GM12878 (cell line): Measurements from ENCODE around the gene ABHD17A. TPM values are rescaled to one million over a fixed set of nuclear protein-coding genes. Genes with fewer than 3 reads are reported as not detected.

Experiments
- ATAC-seq: fragments of 200-7000 bp; cut with Tn5 transposase; 3 replicates; pipeline ENCODE4 v1.9.1; 2020; ENCODE audit warnings: mild to moderate bottlenecking, moderate library complexity
- BruUV-seq: library from RNA; stranded (reverse); fragments of 400-500 nt; replicated peaks from 2 replicates; lab custom pipeline; 2021; lab: Mats Ljungman, UMichigan
- CTCF ChIA-PET: fragments of 300-600 bp; sonication (Branson Sonifier 250); formaldehyde crosslinking; extraction: SDS; loops from one replicate; lab custom pipeline; 2021; ENCODE audit warnings: inconsistent platforms; lab: Yijun Ruan, JAX
- POLR2A ChIA-PET: fragments of 350-600 bp; formaldehyde crosslinking; extraction: SDS; loops from one replicate; lab custom pipeline; 2021; ENCODE audit warnings: inconsistent platforms; lab: Charles Lee
- RAD21 ChIA-PET: fragments of 300-600 bp; sonication (Branson Sonifier 250); formaldehyde crosslinking; loops from one replicate; lab custom pipeline; 2023; ENCODE audit warnings: antibody characterized with exemption; ENCODE audit not compliant: unreplicated experiment; lab: Charles Lee
- SMC1A ChIA-PET: fragments of 300-600 bp; sonication (Branson Sonifier 250); formaldehyde crosslinking; loops from one replicate; lab custom pipeline; 2023; ENCODE audit not compliant: unreplicated experiment, uncharacterized antibody; lab: Charles Lee
- DNase-seq: peaks from one replicate; pipeline ENCODE4 v3.0.0-alpha.2; 2011; ENCODE audit warnings: low read depth, low spot score
- FAIRE-seq: peaks from 3 replicates; lab custom pipeline; 2011; peaks lifted over from hg19 to GRCh38; lab: Jason Lieb, UNC
- H2AFZ ChIP-seq: 2 replicates; pipeline ENCODE4 v1.6.0; 2011; ENCODE audit warnings: low read depth, low read length, control low read depth; ENCODE audit not compliant: control insufficient read depth
- H3K27ac ChIP-seq: 2 replicates; pipeline ENCODE4 v1.5.1; 2011; ENCODE audit warnings: control low read depth; ENCODE audit not compliant: control insufficient read depth, insufficient read depth
- H3K27me3 ChIP-seq, 2 experiments: replicated peaks in 1 of 2; 2 replicates each; pipeline versions ENCODE4 v1.6.0 to v1.6.1; 2011; ENCODE audit warnings: low read length in 1 of 2; ENCODE audit not compliant: control insufficient read depth in 2 of 2, insufficient read depth in 2 of 2
- H3K36me3 ChIP-seq, 2 experiments: 2 replicates each; pipeline ENCODE4 v1.5.1; 2011; ENCODE audit warnings: low read length in 1 of 2; ENCODE audit not compliant: control insufficient read depth in 2 of 2, insufficient read depth in 2 of 2
- H3K4me1 ChIP-seq: 2 replicates; pipeline ENCODE4 v1.6.1; 2011; ENCODE audit warnings: mild to moderate bottlenecking, low read length, moderate library complexity, mixed read lengths; ENCODE audit not compliant: control insufficient read depth, insufficient read depth
- H3K4me2 ChIP-seq: 2 replicates; pipeline ENCODE4 v1.6.0; 2011; ENCODE audit warnings: control low read depth; ENCODE audit not compliant: control insufficient read depth, insufficient read depth
- H3K4me3 ChIP-seq: fragments of 200-600 bp; sonication (generic); 2 replicates; pipeline ENCODE4 v1.5.1; 2016
- H3K79me2 ChIP-seq: 2 replicates; pipeline ENCODE4 v1.6.0; 2011; ENCODE audit warnings: low read length; ENCODE audit not compliant: control insufficient read depth, insufficient read depth
- H3K9ac ChIP-seq: 2 replicates; pipeline ENCODE4 v1.8.0; 2011; ENCODE audit warnings: low read length, control low read depth, mixed read lengths; ENCODE audit not compliant: control insufficient read depth, insufficient read depth
- H3K9me3 ChIP-seq: replicated peaks from 3 replicates; pipeline ENCODE4 v1.5.1; 2011; ENCODE audit warnings: mild to moderate bottlenecking, low read length; ENCODE audit not compliant: control insufficient read depth, insufficient read depth
- H4K20me1 ChIP-seq: 2 replicates; pipeline ENCODE4 v1.6.0; 2011; ENCODE audit not compliant: control insufficient read depth, insufficient read depth
- ASH2L ChIP-seq: fragments of 300-600, 200-600 bp; sonication (generic); IDR thresholded peaks from 2 replicates; pipeline ENCODE4 v1.6.1; 2017; ENCODE audit warnings: low read depth, mild to moderate bottlenecking, borderline replicate concordance
- BHLHE40 ChIP-seq, 2 experiments: fragments of 450-650 bp in 1 of 2; IDR thresholded peaks; 2 replicates each; pipeline ENCODE4 v1.6.1; 2011 to 2017; ENCODE audit warnings: low read depth in 2 of 2, borderline replicate concordance in 1 of 2, improper control_type of control experiment in 1 of 2, low read length in 1 of 2, mild to moderate bottlenecking in 1 of 2
- EGR1 ChIP-seq, 2 experiments: IDR thresholded peaks; 1 replicate in 1 of 2; 2 replicates in 1 of 2; pipeline ENCODE4 v1.6.1; 2011 to 2012; ENCODE audit warnings: low read depth in 2 of 2, low read length in 2 of 2, borderline replicate concordance in 1 of 2, mild to moderate bottlenecking in 1 of 2, moderate library complexity in 1 of 2
- FOS ChIP-seq: IDR thresholded peaks from 3 replicates; pipeline ENCODE4 v1.6.1; 2011; ENCODE audit warnings: borderline replicate concordance; ENCODE audit not compliant: insufficient read length; ENCODE audit errors: extremely low read depth
- RAD21 ChIP-seq: IDR thresholded peaks from 2 replicates; pipeline ENCODE4 v1.6.1; 2011; ENCODE audit warnings: mild to moderate bottlenecking, low read depth, low read length, moderate library complexity; ENCODE audit not compliant: insufficient read depth
- SIN3A ChIP-seq: IDR thresholded peaks from 2 replicates; pipeline ENCODE4 v1.6.1; 2012; ENCODE audit warnings: low read depth, low read length, improper control_type of control experiment
- SMC3 ChIP-seq: IDR thresholded peaks from 2 replicates; pipeline ENCODE4 v1.6.1; 2011; ENCODE audit warnings: low read length, improper control_type of control experiment, borderline replicate concordance
- WGBS: methylation state at CpG from one replicate; pipeline ENCODE4 v1.1.6; 2016; ENCODE audit warnings: low lambda C conversion rate; ENCODE audit not compliant: insufficient replicate concordance, insufficient coverage; ENCODE audit errors: missing lambda C conversion rate; 5-methylcytosine and 5-hydroxymethylcytosine counted together
- in situ Hi-C: fragments of 300-500 bp; cut with MboI; formaldehyde crosslinking; loops from 9 replicates; pipeline ENCODE4 v1.14.3; 2018; ENCODE audit warnings: mixed read lengths
- intact Hi-C: fragments of 100-400 bp; cut with micrococcal nuclease; formaldehyde crosslinking; loops from one replicate; pipeline ENCODE4 v1.14.2; 2022; ENCODE audit not compliant: unreplicated experiment
- polyA plus RNA-seq, 11 experiments: library from polyadenylated mRNA; depleted of rRNA in 4 of 11; unstranded in 6 of 11; stranded (reverse) in 5 of 11; fragments of >200 nt; fragmentation: Nextera tagmentation in 4 of 11; fragmentation: Illumina TruSeq in 1 of 11; extraction: Ambion mirVana in 4 of 11; extraction: Trizol in 1 of 11; gene quantifications; 1 replicate in 1 of 11; 2 replicates in 10 of 11; pipeline versions ENCODE4 v1.2.1 to v1.2.3, GENCODE V29; 2011 to 2016; ENCODE audit warnings: inconsistent platforms in 2 of 11, missing spikeins in 2 of 11, low read depth in 1 of 11
- total RNA-seq, 4 experiments: library from RNA; depleted of rRNA in 3 of 4; stranded (reverse); fragments of >200 nt in 3 of 4; fragmentation: Illumina TruSeq in 1 of 4; extraction: Trizol in 1 of 4; gene quantifications; 2 replicates each; pipeline versions ENCODE4 v1.2.1 to v1.2.3, GENCODE V29; 2013 to 2021
- TF ChIP-seq, protein P1 (sequence below), 3 experiments: IDR thresholded peaks in 2 of 3; conservative IDR thresholded peaks in 1 of 3; 2 replicates each; pipeline ENCODE4 v1.5.1; 2011; ENCODE audit warnings: low read depth in 3 of 3, low read length in 3 of 3, mild to moderate bottlenecking in 3 of 3, control low read depth in 2 of 3, moderate library complexity in 2 of 3, inconsistent platforms in 1 of 3, mixed read lengths in 1 of 3; ENCODE audit not compliant: control insufficient read depth in 2 of 3, insufficient read depth in 1 of 3; ENCODE audit errors: extremely low read depth in 1 of 3

ABHD17A gene
- total and polyA plus RNA-seq, 10 of the 15 experiments (the other 5 are each of a cell fraction or from before 2014, with no cell fraction given), result 0.13 to 126 (median 28.8) TPM; not detected in 1

DNA sequence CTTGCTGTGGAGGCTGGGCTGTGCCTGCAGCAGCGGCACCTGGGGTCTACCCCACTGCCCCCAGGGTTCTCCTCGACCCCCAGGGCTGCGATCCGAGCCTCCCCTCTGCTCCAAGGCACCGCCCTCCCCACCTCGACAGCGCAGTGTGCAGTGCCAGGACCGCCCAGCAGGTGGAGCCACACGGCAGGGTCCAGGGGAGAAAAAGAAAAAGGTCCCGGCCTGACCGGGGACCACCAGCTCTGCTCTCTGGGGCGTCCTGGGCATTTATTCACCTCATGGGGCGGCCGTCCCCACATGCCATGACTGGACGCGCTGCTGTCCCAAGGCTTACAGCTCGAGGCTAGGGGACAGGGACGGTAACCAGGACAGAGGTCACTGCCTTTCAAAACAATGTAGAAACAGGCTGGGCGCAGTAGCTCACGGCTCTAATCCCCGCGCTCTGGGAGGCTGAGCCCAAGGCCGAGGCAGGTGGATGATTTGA, 47.6 kb downstream of the ABHD17A start:
- no peak overlapping the region for H2AFZ ChIP-seq
- DNase-seq, result no peak
- ChIA-PET RAD21 (interaction anchor here (1.2 kb wide), 1 partner anchor 22 kb away, joined by 3 read pairs; no protein-coding TSS in a partner anchor), POLR2A (interaction anchor here (0.6 to 0.9 kb wide), 2 partner anchors 9 to 12 kb away, joined by 3 to 4 read pairs; no protein-coding TSS in a partner anchor), CTCF (interaction anchor here (0.5 to 4.2 kb wide), 12 partner anchors 8 to 478 kb away, joined by 3 to 27 read pairs (median 4); partner anchors contain the start of gene REXO1), SMC1A (interaction anchor here (1.0 to 1.1 kb wide), 2 partner anchors 10 to 15 kb away, joined by 3 read pairs; no protein-coding TSS in a partner anchor)
- no peaks in the 10 kb centered on the region for H3K27me3 ChIP-seq
- H3K36me3 ChIP-seq, result no peaks in the 10 kb centered on the region; a peak in 2 of 4 replicates
- no peak overlapping the region for H3K4me3 ChIP-seq
- H3K9me3 ChIP-seq, result no peaks in the 10 kb centered on the region
- BruUV-seq, result no TSS peak
- intact Hi-C loops, result no loop called here
- peaks cover 31% of the 10 kb centered on the region for H3K79me2 ChIP-seq
- H3K9ac ChIP-seq, result no peak overlapping the region
- peak; percentile 68 for FAIRE-seq
- H3K4me2 ChIP-seq, result no peak overlapping the region
- WGBS, result 28% methylated on average over 23 of the region's 23 CpGs
- in situ Hi-C loops, result no loop called here
- no peak overlapping the region for H3K27ac ChIP-seq
- peaks cover 8% of the 10 kb centered on the region for H4K20me1 ChIP-seq
- ATAC-seq, result peak; percentile 87
- no peaks in the 10 kb centered on the region for H3K4me1 ChIP-seq
- TF ChIP-seq, protein P1, sequence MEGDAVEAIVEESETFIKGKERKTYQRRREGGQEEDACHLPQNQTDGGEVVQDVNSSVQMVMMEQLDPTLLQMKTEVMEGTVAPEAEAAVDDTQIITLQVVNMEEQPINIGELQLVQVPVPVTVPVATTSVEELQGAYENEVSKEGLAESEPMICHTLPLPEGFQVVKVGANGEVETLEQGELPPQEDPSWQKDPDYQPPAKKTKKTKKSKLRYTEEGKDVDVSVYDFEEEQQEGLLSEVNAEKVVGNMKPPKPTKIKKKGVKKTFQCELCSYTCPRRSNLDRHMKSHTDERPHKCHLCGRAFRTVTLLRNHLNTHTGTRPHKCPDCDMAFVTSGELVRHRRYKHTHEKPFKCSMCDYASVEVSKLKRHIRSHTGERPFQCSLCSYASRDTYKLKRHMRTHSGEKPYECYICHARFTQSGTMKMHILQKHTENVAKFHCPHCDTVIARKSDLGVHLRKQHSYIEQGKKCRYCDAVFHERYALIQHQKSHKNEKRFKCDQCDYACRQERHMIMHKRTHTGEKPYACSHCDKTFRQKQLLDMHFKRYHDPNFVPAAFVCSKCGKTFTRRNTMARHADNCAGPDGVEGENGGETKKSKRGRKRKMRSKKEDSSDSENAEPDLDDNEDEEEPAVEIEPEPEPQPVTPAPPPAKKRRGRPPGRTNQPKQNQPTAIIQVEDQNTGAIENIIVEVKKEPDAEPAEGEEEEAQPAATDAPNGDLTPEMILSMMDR (IDR thresholded peaks at IDR 0.05 in 2 of 3, conservative IDR thresholded peaks at IDR 0.05 in 1 of 3; ENCODE audit: control insufficient read depth in 2 of 3, extremely low read depth in 1 of 3, insufficient read depth in 1 of 3, low read depth in 3 of 3, low read length in 3 of 3), result peak; percentile 82 to 98 (median 96)
- 0 out of 4 replicates have a peak, but pooled peaks of 1 of the 2 experiments have one; percentile 12 for TF ChIP-seq BHLHE40 (IDR thresholded peaks at IDR 0.05; ENCODE audit: borderline replicate concordance in 1 of 2, low read depth in 2 of 2, low read length in 1 of 2)
- no peak for TF ChIP-seq SIN3A
- TF ChIP-seq RAD21, result peak; percentile 52
- TF ChIP-seq FOS, result no peak
- TF ChIP-seq ASH2L, result no peak
- TF ChIP-seq SMC3, result peak; percentile 38; the same call in 1 of the 2 replicates
- TF ChIP-seq EGR1 (IDR thresholded peaks at IDR 0.05; ENCODE audit: borderline replicate concordance in 1 of 2, low read depth in 2 of 2, low read length in 2 of 2), result peak in 1 of 2 experiments; percentile 8; a peak in 1 of 3 replicates
